Neuronal stem cell (in vitro differentiated cells): ENCODE data around the gene LIMD2.

Experiments used
- DNase-seq: peaks from one replicate; pipeline ENCODE4 v3.0.0-alpha.2; 2013; ENCODE audit warnings: low spot score
- H2AFZ ChIP-seq: one replicate; pipeline ENCODE4 v1.6.1; 2013; ENCODE audit warnings: mild to moderate bottlenecking, low read length, inconsistent platforms
- H2AK5ac ChIP-seq: 2 replicates; pipeline ENCODE4 v1.6.1; 2013; ENCODE audit warnings: low read depth, mild to moderate bottlenecking, inconsistent platforms, low read length, moderate library complexity, mixed read lengths
- H2BK120ac ChIP-seq: 2 replicates; pipeline ENCODE4 v1.6.1; 2013; ENCODE audit warnings: low read depth, mild to moderate bottlenecking, inconsistent platforms, low read length, moderate library complexity, mixed read lengths
- H2BK12ac ChIP-seq: one replicate; pipeline ENCODE4 v1.6.1; 2013; ENCODE audit warnings: low read length, inconsistent platforms
- H2BK15ac ChIP-seq: 2 replicates; pipeline ENCODE4 v1.6.1; 2013; ENCODE audit warnings: mild to moderate bottlenecking, low read length, inconsistent platforms, mixed read lengths
- H2BK5ac ChIP-seq: one replicate; pipeline ENCODE4 v1.6.1; 2013; ENCODE audit warnings: inconsistent platforms, mild to moderate bottlenecking, low read length, moderate library complexity
- H3K14ac ChIP-seq: one replicate; pipeline ENCODE4 v1.6.1; 2013; ENCODE audit warnings: low read length, inconsistent platforms
- H3K18ac ChIP-seq: 2 replicates; pipeline ENCODE4 v1.6.1; 2013; ENCODE audit warnings: low read length, inconsistent platforms
- H3K23ac ChIP-seq: 2 replicates; pipeline ENCODE4 v1.6.1; 2013; ENCODE audit warnings: low read depth, mild to moderate bottlenecking, mixed read lengths, low read length, inconsistent platforms; ENCODE audit not compliant: poor library complexity
- H3K27ac ChIP-seq: replicated peaks from 3 replicates; pipeline ENCODE4 v1.5.1; 2013; ENCODE audit warnings: low read length, inconsistent platforms
- H3K27me3 ChIP-seq, 3 experiments: 2 replicates each; pipeline ENCODE4 v1.6.1; 2013; ENCODE audit warnings: low read length in 3 of 3, mild to moderate bottlenecking in 2 of 3, inconsistent platforms in 1 of 3, low read depth in 1 of 3, mixed read lengths in 1 of 3, moderate library complexity in 1 of 3; ENCODE audit not compliant: control insufficient read depth in 3 of 3, insufficient read depth in 3 of 3
- H3K36me3 ChIP-seq, 2 donors: replicated peaks in 1 of 2; 2 replicates each; pipeline ENCODE4 v1.6.1; 2013; ENCODE audit warnings: low read length in 2 of 2; ENCODE audit not compliant: control insufficient read depth in 2 of 2, insufficient read depth in 2 of 2
- H3K4ac ChIP-seq: 2 replicates; pipeline ENCODE4 v1.6.1; 2013; ENCODE audit warnings: inconsistent platforms, mild to moderate bottlenecking, low read length, moderate library complexity
- H3K4me1 ChIP-seq, 2 donors: 1 replicate in 1 of 2; 2 replicates in 1 of 2; pipeline ENCODE4 v1.6.1; 2013; ENCODE audit warnings: low read length in 2 of 2, low read depth in 1 of 2; ENCODE audit not compliant: control insufficient read depth in 2 of 2, insufficient read depth in 1 of 2
- H3K4me2 ChIP-seq: one replicate; pipeline ENCODE4 v1.6.1; 2013; ENCODE audit warnings: mild to moderate bottlenecking, low read length, inconsistent platforms; ENCODE audit not compliant: insufficient read depth, poor library complexity, severe bottlenecking
- H3K4me3 ChIP-seq, 2 donors: 2 replicates each; pipeline ENCODE4 v1.5.1; 2013; ENCODE audit warnings: low read length in 2 of 2, mild to moderate bottlenecking in 2 of 2, inconsistent platforms in 1 of 2, moderate library complexity in 1 of 2
- H3K79me1 ChIP-seq: one replicate; pipeline ENCODE4 v1.6.1; 2013; ENCODE audit warnings: low read depth, mild to moderate bottlenecking, inconsistent platforms, low read length, moderate library complexity
- H3K9ac ChIP-seq: one replicate; pipeline ENCODE4 v1.6.1; 2013; ENCODE audit warnings: mild to moderate bottlenecking, low read depth, low read length, inconsistent platforms; ENCODE audit not compliant: poor library complexity
- H3K9me3 ChIP-seq, 2 donors: replicated peaks in 1 of 2; 2 replicates each; pipeline versions ENCODE3 to v1.6.1; 2013; ENCODE audit warnings: low read length in 2 of 2, mild to moderate bottlenecking in 2 of 2, inconsistent platforms in 1 of 2, low read depth in 1 of 2, mixed read lengths in 1 of 2, moderate library complexity in 1 of 2; ENCODE audit not compliant: control insufficient read depth in 2 of 2, insufficient read depth in 1 of 2
- H4K8ac ChIP-seq: one replicate; pipeline ENCODE4 v1.6.1; 2013; ENCODE audit warnings: low read depth, mild to moderate bottlenecking, inconsistent platforms, low read length, moderate library complexity
- H4K91ac ChIP-seq: one replicate; pipeline ENCODE4 v1.6.1; 2013; ENCODE audit warnings: low read length, low read depth, mild to moderate bottlenecking, inconsistent platforms; ENCODE audit not compliant: poor library complexity
- WGBS, 2 donors: extraction: QIAGEN DNeasy Blood & Tissue Kit; methylation state at CpG; one replicate each; pipeline ENCODE4 v1.1.7; 2013; ENCODE audit warnings: missing lambda C conversion rate in 2 of 2, mixed read lengths in 1 of 2; ENCODE audit not compliant: insufficient read length in 2 of 2, insufficient replicate concordance in 1 of 2; ENCODE audit errors: extremely low coverage in 2 of 2; 5-methylcytosine and 5-hydroxymethylcytosine counted together

The LIMD2 gene

DNA sequence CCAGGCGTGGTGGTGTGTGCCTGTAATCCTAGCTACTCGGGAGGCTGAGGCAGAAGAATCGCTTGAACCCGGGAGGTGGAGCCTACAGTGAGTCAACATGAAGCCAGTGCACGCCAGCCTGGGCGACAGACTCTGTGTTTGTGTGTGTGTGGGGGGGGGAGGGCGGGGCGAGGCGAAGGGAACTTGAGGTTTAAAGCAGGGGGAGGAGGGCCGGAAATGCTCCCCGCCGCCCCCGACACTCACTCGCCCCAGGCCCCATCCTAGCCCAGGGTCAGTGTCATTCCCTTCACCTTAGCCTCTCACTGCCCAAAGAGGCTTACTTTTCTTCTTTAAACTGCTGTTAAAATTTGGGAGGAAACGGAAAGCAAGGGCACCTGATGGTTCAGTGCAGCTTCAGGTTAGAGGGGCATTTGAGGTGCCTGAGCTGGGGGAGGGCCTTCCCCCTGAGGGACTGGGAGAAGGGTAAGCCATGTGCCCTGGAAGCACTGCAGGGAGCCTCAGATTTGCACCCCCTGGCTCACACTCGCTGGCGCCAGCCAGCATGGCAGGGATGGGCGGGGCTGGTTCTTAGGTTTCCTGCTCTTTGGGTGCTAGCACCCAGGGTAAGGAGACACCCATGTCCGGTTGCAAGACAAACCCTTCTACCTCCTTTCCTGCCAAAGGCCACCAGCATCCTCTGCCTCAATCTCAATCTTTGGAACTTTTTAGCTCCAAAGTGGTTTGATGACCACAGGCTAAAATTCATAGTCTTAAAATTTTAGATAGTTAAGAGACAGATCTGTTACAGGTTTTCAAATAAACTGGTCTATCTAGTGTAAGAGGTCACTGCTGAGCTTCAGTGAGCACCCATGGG, 2.2 kb upstream of the LIMD2 start:
- H3K36me3 ChIP-seq, result peaks cover 17 to 68% of the 10 kb centered on the region in 2 donors
- no peak overlapping the region for H2AK5ac ChIP-seq
- H3K79me1 ChIP-seq, result peaks cover 5% of the 10 kb centered on the region
- peaks cover 2 to 19% of the 10 kb centered on the region in 2 donors for H3K4me1 ChIP-seq
- H2AFZ ChIP-seq, result no peak overlapping the region
- H3K27me3 ChIP-seq, result peaks cover 0 to 7% (median 0%) of the 10 kb centered on the region in 3 experiments
- H3K23ac ChIP-seq, result no peak overlapping the region
- no peaks in the 10 kb centered on the region for H3K9me3 ChIP-seq
- no peak overlapping the region for H3K4me2 ChIP-seq
- no peak for DNase-seq
- H2BK12ac ChIP-seq, result no peak overlapping the region
- no CpG with 5 or more reads among the region's 19 CpGs for WGBS, 2 donors
- no peak overlapping the region for H3K9ac ChIP-seq
- no peak overlapping the region for H2BK120ac ChIP-seq
- H4K91ac ChIP-seq, result no peak overlapping the region
- H3K18ac ChIP-seq, result no peak overlapping the region
- H3K4ac ChIP-seq, result no peak overlapping the region
- no peak overlapping the region for H4K8ac ChIP-seq
- no peak overlapping the region for H3K4me3 ChIP-seq
- peak overlapping the region; percentile 47 for H2BK5ac ChIP-seq
- no peak overlapping the region for H3K14ac ChIP-seq
- no peak overlapping the region for H3K27ac ChIP-seq
- H2BK15ac ChIP-seq, result no peak overlapping the region

DNA sequence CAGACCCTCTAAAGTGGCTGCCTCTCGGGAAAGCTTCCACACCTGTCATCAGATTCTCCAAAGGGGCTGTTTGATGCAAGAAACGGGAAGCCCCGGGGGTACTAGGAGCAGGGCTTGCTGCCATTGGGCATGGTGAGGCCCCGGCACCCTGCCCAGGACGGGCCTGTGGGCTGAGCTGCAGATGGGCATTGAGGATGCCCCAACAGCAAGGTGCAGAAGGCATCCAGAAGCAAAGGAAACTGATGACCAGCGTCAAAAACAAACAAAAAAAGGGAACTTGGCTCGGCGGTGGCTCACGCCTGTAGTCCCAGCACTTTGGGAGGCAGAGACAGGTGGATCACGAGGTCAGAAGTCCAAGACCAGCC, 1.5 kb upstream of the LIMD2 start:
- no peak overlapping the region for H3K4me3 ChIP-seq
- H3K4me2 ChIP-seq, result peak overlapping the region; percentile 96
- H4K91ac ChIP-seq, result no peak overlapping the region
- peak overlapping the region; percentile 92 for H3K23ac ChIP-seq
- peaks cover 17 to 68% of the 10 kb centered on the region in 2 donors for H3K36me3 ChIP-seq
- H3K4me1 ChIP-seq, result peaks cover 2 to 19% of the 10 kb centered on the region in 2 donors
- no peaks in the 10 kb centered on the region for H3K9me3 ChIP-seq
- peak overlapping the region; percentile 47 for H2BK5ac ChIP-seq
- H3K14ac ChIP-seq, result no peak overlapping the region
- H3K9ac ChIP-seq, result no peak overlapping the region
- H2AFZ ChIP-seq, result no peak overlapping the region
- no CpG with 5 or more reads among the region's 10 CpGs for WGBS, 2 donors
- H2BK15ac ChIP-seq, result peak overlapping the region; percentile 86
- peak overlapping the region; percentile 92 for H2AK5ac ChIP-seq
- H2BK120ac ChIP-seq, result peak overlapping the region; percentile 74
- DNase-seq, result no peak
- H2BK12ac ChIP-seq, result no peak overlapping the region
- H3K4ac ChIP-seq, result no peak overlapping the region
- peak overlapping the region; percentile 49 for H4K8ac ChIP-seq
- H3K27me3 ChIP-seq, result peaks cover 0 to 7% (median 0%) of the 10 kb centered on the region in 3 experiments
- H3K27ac ChIP-seq, result no peak overlapping the region
- peaks cover 5% of the 10 kb centered on the region for H3K79me1 ChIP-seq
- peak overlapping the region; percentile 100 for H3K18ac ChIP-seq

DNA sequence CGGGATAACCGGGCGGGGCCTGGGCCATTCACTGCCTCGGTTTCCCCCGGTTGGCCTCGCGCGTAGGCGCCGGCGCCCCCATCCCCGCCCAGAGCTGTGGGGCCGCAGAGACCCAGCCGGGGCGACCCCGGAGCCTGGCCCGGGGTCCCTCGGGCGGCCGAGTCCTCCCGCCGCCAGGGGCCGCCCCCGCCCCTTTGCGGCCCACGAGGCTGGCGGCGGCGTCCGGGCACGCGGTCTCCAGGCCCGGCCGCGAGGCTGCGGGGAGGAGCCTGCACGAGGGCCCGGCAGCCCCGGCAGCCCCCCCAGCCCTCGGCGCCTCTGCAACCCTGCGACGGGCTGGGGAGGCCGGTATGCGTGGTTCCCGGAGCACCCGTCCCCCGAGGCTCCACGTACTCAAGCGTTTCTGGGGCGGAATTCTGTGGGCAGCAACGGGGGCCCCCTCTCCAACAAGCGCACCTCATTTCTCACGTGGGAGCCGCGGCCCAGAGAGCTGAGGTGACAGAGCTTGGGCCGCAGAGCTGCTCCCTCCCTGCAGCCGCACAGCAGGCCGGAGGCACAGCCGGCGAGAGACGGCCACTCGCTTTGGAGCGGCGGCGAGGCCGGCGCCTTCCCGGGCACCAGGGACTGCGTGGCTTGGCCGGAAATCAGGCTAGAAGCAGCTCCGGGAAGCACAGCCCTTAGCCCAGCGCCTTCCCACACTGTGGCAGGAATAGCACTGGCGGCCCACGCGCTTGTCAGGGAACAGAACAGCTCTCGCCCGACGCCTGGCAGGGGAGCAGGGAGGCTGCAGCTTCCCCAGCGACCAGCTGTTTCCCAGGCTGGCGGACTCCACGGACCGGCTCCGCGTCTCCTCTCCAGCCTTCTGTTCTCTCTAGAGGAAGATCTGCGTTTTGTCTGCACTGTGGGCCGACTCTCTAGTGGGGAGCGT, 867 bp upstream of the LIMD2 start:
- H3K27me3 ChIP-seq, result peaks cover 0 to 7% (median 0%) of the 10 kb centered on the region in 3 experiments
- peak; percentile 39 for DNase-seq
- H2AK5ac ChIP-seq, result peak overlapping the region; percentile 92
- peak overlapping the region; percentile 74 for H2BK120ac ChIP-seq
- peak overlapping the region; percentile 68 for H2BK12ac ChIP-seq
- H3K9me3 ChIP-seq, result no peaks in the 10 kb centered on the region
- H3K4me1 ChIP-seq, result peaks cover 2 to 16% of the 10 kb centered on the region in 2 donors
- H3K4me3 ChIP-seq, result peak overlapping the region; percentile 59 to 87
- peak overlapping the region; percentile 93 for H2BK5ac ChIP-seq
- peaks cover 5% of the 10 kb centered on the region for H3K79me1 ChIP-seq
- peak overlapping the region; percentile 52 for H4K8ac ChIP-seq
- H3K9ac ChIP-seq, result peak overlapping the region; percentile 97
- peak overlapping the region; percentile 69 for H3K4ac ChIP-seq
- H2BK15ac ChIP-seq, result peak overlapping the region; percentile 86
- peak overlapping the region; percentile 92 for H3K27ac ChIP-seq
- peaks cover 17 to 66% of the 10 kb centered on the region in 2 donors for H3K36me3 ChIP-seq
- peak overlapping the region; percentile 92 for H3K23ac ChIP-seq
- peak overlapping the region; percentile 74 for H4K91ac ChIP-seq
- H3K4me2 ChIP-seq, result peak overlapping the region; percentile 96
- H2AFZ ChIP-seq, result peak overlapping the region; percentile 92
- peak overlapping the region; percentile 100 for H3K18ac ChIP-seq
- no CpG with 5 or more reads among the region's 88 CpGs for WGBS, 2 donors
- peak overlapping the region; percentile 97 for H3K14ac ChIP-seq
